ENCODE results near the gene ABTB2. TPM values are rescaled to one million over a fixed set of nuclear protein-coding genes. Genes with fewer than 3 reads are reported as not detected.

Gene ABTB2
- total and polyA plus RNA-seq, 10 of the 15 experiments (the other 5 are each of a cell fraction or from before 2014, with no cell fraction given), result 0.13 to 2.1 (median 0.72) TPM

GRCh38 chr11:34154059-34154875 lies 203.5 kb downstream of the ABTB2 start (continued):
- TF ChIP-seq ZNF687 (IDR thresholded peaks at IDR 0.05) (no peak; the same call in 1 of the 2 replicates), SP1 (IDR thresholded peaks at IDR 0.05; ENCODE audit: low read depth, low read length) (peak; percentile 11), BCLAF1 (IDR thresholded peaks at IDR 0.05) (no peak), RELA (IDR thresholded peaks at IDR 0.05; ENCODE audit: borderline replicate concordance, partially characterized antibody) (peak; percentile 20), PAX8 (IDR thresholded peaks at IDR 0.05) (no peak), BCL3 (IDR thresholded peaks at IDR 0.05; ENCODE audit: borderline replicate concordance, insufficient read depth, low read depth, low read length, poor library complexity, severe bottlenecking) (no peak), SUZ12 (IDR thresholded peaks at IDR 0.05; ENCODE audit: unreplicated experiment) (no peak), EP300 (IDR thresholded peaks at IDR 0.05; ENCODE audit: borderline replicate concordance in 1 of 2, control insufficient read depth in 1 of 2, low read depth in 2 of 2, low read length in 2 of 2) (no peak; a peak in 1 of 4 replicates), ZBTB4 (CRISPR knock-in tag; IDR thresholded peaks at IDR 0.05) (no peak), SMAD1 (IDR thresholded peaks at IDR 0.05; ENCODE audit: low read depth, partially characterized antibody) (no peak), SMC3 (IDR thresholded peaks at IDR 0.05; ENCODE audit: borderline replicate concordance, low read length) (no peak; the same call in 1 of the 2 replicates), BHLHE40 (IDR thresholded peaks at IDR 0.05; ENCODE audit: borderline replicate concordance in 1 of 2, low read depth in 2 of 2, low read length in 1 of 2) (peak; percentile 51 to 65; a peak in 3 of 4 replicates), GABPA (IDR thresholded peaks at IDR 0.05; ENCODE audit: low read depth) (no peak), SRF (IDR thresholded peaks at IDR 0.05; ENCODE audit: low read depth in 2 of 2, low read length in 2 of 2) (no peak), MAX (IDR thresholded peaks at IDR 0.05; ENCODE audit: low read depth, low read length) (no peak; the same call in 1 of the 2 replicates)
